Measurements from ENCODE around the gene CLSTN3. TPM values are rescaled to one million over a fixed set of nuclear protein-coding genes. Genes with fewer than 3 reads are reported as not detected.

The CLSTN3 gene
- total and polyA plus RNA-seq, 2 donors (not counting 3 experiments of a cell fraction or from before 2014, with no cell fraction given): 27.8 to 45.9 TPM

- FAIRE-seq (no peak), DNase-seq (ENCODE audit: low read depth, low spot score) (no peak)
- Histone ChIP-seq H3K27ac (ENCODE audit: insufficient read depth, low read depth, low read length) (no peak overlapping the region), H3K36me3 (ENCODE audit: control insufficient read depth in 2 of 2, extremely low read depth in 1 of 2, insufficient read depth in 2 of 2, low read length in 2 of 2) (peaks cover 7 to 10% of the 10 kb centered on the region in 2 experiments), H3K4me1 (ENCODE audit: control insufficient read depth, extremely low read depth, insufficient read depth, low read length) (peaks cover 9% of the 10 kb centered on the region), H4K20me1 (replicated peaks; ENCODE audit: control insufficient read depth, extremely low read depth, insufficient read depth, low read length) (no peaks in the 10 kb centered on the region), H3K4me3 (replicated peaks in 1 of 3; ENCODE audit: insufficient read depth in 1 of 3, low read depth in 1 of 3, low read length in 3 of 3) (no peak overlapping the region), H3K79me2 (ENCODE audit: control insufficient read depth, insufficient read depth, low read length) (no peaks in the 10 kb centered on the region), H2AFZ (ENCODE audit: low read depth, low read length) (no peak overlapping the region), H3K9me1 (replicated peaks; ENCODE audit: control insufficient read depth, extremely low read depth, insufficient read depth, low read length) (no peaks in the 10 kb centered on the region), H3K27me3 (ENCODE audit: control insufficient read depth in 2 of 2, insufficient read depth in 2 of 2, low read length in 2 of 2) (no peaks in the 10 kb centered on the region), H3K9me3 (replicated peaks; ENCODE audit: control insufficient read depth, insufficient read depth, low read length) (no peaks in the 10 kb centered on the region), H3K9ac (replicated peaks; ENCODE audit: extremely low read depth, insufficient read depth, low read length) (no peak overlapping the region), H3K4me2 (ENCODE audit: insufficient read depth, low read length) (no peak overlapping the region)
- TF ChIP-seq MAX (IDR thresholded peaks at IDR 0.05; ENCODE audit: insufficient read depth, insufficient read length) (no peak), GATA2 (IDR thresholded peaks at IDR 0.05; ENCODE audit: insufficient read depth, insufficient read length, low read depth, low read length) (no peak), POLR2AphosphoS5 (IDR thresholded peaks at IDR 0.05; ENCODE audit: insufficient read depth, low read depth, low read length) (no peak), MYC (IDR thresholded peaks at IDR 0.05; ENCODE audit: low read depth, low read length) (no peak), FOS (IDR thresholded peaks at IDR 0.05; ENCODE audit: borderline replicate concordance, insufficient read depth, low read length) (no peak), POLR2A (IDR thresholded peaks at IDR 0.05; ENCODE audit: low read depth, low read length) (no peak), EZH2 (IDR thresholded peaks at IDR 0.05; ENCODE audit: borderline replicate concordance, low read depth, low read length, severe bottlenecking) (no peak), JUN (IDR thresholded peaks at IDR 0.05; ENCODE audit: borderline replicate concordance, insufficient read depth, insufficient read length, low read depth) (no peak), CTCF (IDR thresholded peaks at IDR 0.05; ENCODE audit: extremely low read depth in 1 of 2, insufficient read depth in 1 of 2, low read depth in 1 of 2, low read length in 2 of 2) (no peak)
- no TSS peak for BruUV-seq (replicated peaks)
- dilution Hi-C loops (cut with MboI; ENCODE audit: extremely low pct_ligation_motif_present, low sequenced_read_pairs): no loop called here
- CTCF ChIA-PET: no interaction called here
- POLR2A ChIA-PET: no interaction called here
- intact Hi-C loops (cut with micrococcal nuclease): no loop called here
Measured at GRCh38 chr12:7134396-7135166, 4.4 kb downstream of the CLSTN3 start.

Measured in endothelial cell of umbilical vein (primary cell).